Stimulated activated CD4-positive, alpha-beta T cell treated with anti-CD3 and anti-CD28 coated beads, Interleukin-4, amount 100 ng/mL, for 24 hours (primary cell): Measurements from ENCODE around the gene PRMT9.

Experiments used
- DNase-seq: peaks from one replicate; pipeline ENCODE4 v3.0.0-alpha.2; 2020

Gene PRMT9

DNA sequence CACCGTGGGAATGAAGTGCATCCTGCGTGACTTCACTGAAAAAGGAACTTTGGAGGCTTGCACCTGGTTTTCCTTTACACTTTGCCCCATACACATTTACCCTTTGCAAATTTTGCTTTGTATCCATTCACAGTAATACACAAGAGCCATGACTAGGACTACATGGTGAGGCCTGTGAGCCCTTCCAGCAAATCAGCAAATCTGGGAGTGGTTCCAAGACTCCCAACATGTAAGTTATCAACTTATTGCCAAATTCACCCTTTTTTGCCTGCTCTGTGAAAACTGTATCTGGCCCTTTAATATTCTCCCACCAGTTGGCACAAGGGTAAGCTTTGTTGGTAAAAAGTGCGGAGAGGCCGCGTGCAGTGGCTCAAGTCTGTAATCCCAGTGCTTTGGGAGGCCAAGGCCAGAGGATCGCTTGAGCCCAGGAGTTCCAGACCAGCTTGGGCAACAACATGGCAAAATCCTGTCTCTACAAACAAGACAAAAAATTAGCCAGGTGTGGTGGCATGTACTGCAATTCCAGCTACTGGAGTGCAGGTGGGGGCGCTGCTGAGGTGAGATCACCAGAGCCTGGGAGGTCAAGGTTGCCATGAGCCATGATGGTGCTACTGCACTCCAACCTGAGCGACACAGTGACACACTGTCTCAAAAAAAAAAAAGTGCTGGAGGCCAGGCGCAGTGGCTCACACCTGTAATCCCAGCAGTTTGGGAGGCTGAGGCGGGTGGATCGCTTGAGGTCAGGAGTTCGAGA, 5.0 kb downstream of the PRMT9 start:
- no peak for DNase-seq

DNA sequence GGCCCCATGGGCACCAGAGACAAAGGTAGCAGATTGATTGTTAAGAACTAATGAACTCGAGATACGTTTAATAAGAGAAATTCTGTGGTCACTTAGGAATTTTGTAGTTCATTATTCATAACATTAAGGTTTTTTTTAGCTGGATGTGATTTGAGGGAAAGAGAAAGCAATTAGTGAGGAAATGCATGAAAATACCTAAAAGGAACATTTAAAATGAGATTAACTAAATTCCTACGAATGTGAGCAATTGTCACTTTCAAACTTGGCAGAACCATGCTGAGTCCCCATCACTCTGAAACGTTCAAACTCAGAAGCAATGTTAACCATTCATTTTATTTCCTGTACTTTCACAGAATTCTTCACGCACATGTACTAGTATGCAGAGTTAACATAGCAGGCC, 5.9 kb downstream of the PRMT9 start:
- no peak for DNase-seq

DNA sequence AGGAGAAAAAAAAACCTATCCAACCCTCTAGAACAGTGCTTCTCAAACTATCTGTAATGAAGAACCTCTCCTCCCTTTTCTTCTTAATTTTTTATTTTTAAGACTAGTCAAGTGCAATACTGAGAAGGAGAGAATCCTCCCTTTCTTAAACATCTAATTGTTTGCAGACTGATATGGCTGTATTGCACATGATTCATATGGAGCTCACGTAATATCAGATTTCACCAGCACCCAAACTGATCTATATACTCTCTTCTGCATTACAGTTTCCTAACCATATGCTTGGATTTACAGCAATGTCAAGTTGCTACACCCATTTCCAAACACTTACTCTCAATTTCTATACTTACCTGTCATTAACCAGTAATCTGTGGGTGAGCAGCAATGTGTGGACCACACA, 9.5 kb downstream of the PRMT9 start:
- no peak for DNase-seq

DNA sequence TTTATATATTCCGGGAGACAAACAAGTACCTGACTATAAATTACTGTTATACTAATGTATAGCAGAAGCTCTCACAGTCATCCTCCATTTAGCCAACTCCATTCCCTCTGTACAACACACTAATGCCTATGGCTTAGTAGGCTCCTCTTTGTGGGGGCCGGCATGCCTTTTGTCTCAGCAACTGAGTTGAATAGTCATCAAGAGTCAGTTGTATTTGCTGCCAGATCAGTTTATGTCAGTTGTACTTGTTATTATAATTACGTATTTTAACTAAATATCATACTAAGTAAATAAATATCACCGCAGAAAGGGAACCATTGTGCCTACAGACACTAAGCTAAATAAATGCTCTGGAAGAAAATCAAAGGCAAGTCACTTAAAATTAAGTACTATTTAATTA, 9.9 kb downstream of the PRMT9 start:
- no peak for DNase-seq

DNA sequence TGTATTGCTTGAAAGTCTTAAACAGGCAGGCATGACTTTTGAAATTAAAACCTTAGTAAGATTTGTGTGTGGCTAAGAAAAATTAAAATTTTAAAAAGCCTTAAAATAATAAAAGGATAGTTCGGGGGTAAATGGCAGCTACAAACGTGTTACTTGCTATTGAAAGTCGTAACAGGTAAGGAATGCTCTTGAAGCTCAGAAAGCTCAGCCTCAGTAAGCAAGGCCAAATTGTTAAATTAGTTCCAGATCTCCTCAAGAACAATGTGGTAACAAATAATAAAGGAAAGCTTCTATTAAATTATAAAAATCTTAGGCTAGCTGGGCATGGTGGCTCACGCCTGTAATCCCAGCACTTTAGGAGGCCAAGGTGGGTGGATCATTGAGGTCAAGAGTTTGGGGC, 25.5 kb downstream of the PRMT9 start:
- DNase-seq, result no peak

DNA sequence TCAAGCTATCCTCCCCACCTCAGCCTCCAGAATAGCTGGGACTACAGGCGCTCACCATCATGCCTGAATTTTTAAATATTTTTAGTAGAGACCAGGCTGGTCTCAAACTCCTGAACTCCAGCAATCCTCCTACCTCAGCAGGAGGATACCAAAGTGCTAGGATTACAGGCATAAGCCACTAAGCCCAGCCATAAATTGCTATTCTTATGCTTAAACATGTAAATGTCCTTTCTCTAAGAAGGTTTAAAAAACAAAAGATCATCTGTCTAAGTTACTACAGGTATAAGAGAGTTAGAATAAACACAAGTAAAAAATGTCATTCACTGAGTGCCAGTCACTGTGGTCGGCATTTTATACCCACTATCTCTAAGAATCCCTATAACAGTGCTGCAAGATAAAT, 28.3 kb downstream of the PRMT9 start:
- DNase-seq, result no peak

DNA sequence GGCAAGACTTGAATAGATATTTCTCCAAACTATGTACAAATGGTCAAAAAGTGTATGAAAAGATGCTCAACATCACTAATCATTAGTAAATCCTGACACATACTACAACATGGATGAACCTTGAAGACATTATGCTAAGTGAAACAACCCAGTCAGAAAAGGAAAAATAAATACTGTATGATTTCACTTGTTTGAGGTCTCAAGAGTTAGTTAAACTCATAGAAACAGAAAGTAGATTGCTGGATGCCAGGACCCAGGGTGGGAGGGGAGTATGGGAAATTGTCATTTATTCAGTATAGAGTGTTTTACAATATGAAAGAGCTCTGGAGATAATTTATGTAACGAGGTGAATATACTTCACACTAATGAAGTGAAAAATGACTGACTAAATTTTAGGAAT, 32.4 kb downstream of the PRMT9 start:
- DNase-seq, result no peak

DNA sequence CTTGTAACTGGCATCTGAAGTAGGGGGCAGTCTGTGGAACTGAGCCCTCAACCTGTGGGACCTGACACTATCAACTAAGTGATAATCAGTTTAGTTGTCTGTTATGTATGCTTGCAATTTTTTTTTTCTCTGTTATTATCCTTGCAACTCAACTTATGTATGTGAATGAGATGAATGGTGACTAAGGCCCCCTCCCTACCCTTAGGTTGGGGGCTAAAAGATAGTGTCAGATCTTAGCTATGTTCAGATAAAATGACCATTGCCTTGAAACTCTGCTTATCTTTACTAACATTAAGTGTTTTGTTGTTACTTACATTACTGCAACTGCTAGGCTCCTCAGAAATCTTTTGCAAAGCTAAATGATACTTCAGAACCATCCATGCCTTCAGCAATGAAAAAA, 35.3 kb downstream of the PRMT9 start:
- no peak for DNase-seq

DNA sequence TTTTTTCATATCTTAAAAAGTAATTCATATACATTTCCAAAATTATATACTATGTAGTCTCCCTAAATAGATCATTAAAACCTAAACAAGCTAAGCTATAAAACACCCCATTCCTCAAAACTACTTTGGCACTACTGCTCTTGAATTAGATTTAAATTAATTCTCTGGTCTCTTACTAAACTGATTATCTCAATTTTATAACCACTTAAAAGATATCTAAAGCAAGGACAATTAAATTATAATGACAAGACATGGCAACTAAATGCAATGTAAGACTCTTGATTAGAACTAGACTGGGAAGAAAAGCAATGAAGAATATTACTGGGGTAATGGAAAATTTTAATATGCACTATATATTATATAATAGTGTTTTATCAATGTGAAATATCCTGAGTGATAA, 38.9 kb downstream of the PRMT9 start:
- no peak for DNase-seq

DNA sequence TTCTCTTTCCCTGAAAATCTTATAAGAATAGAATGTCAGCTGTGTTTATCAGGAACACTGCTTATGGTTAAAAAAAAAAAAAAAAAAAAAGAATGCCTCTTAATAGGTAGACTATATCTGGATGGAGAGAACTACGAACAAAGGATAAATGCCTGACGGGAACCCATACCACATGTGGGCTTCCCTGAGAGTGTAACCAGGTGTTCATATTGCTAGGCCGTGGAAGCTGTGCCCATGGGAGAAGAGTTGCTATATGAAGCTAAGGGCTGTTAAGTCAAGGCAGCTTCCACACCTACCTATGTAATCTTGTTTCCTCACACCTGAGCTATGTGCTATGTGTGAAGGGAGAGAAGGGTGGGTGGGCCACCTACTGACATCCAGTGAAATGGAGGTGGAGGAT, 39.5 kb downstream of the PRMT9 start:
- DNase-seq, result no peak

DNA sequence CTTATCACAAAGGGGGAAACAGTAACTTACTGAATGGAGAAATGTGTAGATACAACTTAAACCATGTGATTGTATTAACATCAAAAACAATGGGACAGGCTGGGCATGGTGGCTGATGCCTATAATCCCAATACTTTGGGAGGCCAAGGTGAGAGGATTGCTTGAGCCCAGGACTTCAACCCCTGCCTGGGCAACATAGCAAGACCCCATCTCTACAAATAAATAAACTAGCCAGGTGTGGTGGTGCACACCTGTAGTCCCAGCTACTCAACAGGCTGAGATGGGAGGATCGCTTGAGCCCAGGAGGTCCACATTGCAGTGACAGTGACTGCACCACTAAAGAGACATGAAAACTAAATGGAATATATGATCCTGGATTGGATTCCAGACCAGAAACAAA, 40.3 kb downstream of the PRMT9 start:
- no peak for DNase-seq

DNA sequence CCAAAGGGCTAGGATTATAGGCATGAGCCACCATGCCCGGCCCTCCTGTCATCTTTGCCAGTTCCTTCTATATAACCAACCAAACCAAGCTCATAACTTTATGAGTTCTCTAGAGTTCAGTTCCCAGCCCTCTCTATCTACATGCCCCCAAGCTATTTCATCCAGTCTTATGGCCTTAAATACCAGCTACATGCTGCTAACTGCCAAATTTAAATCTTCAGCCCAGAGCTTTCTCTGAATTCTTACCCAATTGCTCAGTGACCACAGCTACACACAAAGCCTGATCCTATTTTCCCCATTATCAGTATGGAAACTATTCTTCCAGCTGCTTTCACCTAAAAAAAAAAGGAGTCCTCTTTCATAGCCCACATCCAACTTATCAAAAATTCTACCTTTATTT, 43.6 kb downstream of the PRMT9 start:
- no peak for DNase-seq

DNA sequence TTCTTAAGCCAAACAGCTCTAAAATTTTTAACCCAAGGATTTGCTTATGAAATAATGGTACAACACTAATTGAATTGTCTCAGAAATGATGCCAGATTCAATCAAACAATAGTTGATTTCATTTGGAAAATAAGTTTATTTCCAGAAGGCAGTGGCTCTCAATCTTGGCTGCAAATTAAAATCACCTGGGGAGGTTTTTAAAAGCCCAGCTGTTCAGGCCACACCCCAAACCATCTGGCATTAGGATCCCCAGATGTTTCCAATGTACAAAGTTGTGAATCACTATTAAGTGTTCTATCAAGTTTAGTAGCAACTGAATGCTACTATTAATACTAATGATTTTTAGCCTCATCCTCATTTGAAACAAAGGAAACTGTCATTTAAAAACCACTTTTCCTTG, 44.6 kb downstream of the PRMT9 start:
- no peak for DNase-seq

DNA sequence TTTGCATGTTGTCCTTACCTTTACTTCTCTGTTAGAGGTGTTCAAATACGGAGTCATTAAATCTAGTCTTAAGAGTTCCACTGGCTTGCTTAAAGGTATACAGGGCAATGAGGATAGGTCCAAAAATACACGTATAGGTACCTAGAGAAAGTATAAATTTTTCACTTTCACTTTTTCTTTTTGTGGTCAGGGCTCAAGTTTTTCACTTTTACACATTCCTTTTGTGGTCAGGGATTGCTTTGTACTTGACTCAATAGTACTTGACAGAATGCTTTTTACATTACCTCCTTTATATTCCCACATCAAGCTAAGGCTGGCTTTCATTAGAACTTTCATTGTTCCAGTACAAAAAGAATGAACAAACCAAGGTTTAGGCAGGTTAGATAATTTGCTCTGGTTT, 45.0 kb downstream of the PRMT9 start:
- DNase-seq, result no peak

DNA sequence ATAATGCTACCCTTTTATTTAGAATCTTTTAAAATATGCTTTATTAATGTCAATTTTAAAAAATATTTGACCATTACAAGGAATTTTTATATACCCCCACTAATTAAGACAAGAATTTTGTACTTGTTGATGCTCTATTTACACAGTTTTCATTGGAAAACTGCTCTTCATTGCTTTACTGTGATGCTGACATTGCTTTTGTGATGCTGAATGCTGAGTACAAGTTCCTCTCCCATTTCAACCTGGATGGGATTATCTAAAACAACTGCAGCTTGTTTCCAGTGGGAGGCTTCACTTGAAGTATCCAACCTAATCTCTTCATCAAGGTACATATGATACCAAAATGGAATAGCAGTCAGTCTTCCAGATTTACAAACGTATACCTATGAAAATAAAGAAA, 45.6 kb downstream of the PRMT9 start:
- DNase-seq, result no peak

DNA sequence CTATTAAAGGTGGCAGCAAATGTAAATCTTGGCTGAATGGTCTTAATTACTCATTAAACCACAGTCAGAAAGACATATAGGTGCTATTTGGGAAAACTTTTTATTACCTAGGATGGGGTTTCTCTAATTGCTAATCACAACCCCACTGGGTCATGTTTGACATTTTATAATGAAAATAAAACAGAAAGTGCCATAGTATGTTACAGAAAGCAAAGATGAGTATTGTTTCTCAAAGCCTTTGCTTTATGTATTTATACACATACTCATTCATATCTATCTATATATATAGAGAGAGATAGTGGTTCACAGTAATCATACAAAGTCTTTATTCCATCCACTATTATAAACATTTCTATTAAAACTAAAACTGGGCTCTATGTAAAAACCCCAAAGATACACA, 48.6 kb downstream of the PRMT9 start:
- DNase-seq, result no peak

DNA sequence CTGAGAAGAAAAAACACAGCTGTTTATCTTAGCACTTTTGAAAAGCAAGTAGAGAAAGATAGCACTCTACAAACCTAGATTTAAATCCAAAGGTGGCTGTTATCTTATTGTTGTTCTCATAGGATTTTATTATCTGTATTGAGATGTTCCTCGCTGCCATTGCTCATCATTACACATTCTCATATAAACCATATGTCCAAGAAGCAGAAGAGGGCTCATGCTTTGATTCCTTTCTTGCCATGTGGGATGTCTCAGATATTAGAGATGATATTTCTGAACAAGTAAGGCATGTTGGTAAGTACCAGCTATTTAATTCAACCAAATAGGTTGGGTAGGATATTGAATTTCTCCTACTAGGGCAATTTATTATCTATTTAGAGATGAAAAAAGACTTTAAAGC, 50.3 kb downstream of the PRMT9 start:
- DNase-seq, result no peak

DNA sequence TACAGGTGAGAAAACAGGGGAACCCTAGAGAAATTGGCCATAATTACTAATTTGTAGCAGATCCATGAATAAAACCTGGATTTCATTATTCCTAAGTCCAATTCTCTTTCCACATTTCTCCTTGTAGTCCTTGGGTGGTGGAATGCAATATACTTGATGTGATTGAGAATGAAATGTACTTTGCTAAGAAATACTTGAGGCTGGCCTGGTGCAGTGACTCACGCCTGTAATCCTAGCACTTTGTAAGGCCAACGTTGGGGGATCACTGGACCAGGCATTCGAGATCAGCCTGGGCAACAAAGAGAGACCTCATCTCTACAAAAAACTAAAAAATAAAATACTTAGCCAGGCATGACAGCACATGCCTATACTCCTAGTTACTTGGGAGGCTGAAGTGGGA, 50.9 kb downstream of the PRMT9 start:
- DNase-seq, result no peak

DNA sequence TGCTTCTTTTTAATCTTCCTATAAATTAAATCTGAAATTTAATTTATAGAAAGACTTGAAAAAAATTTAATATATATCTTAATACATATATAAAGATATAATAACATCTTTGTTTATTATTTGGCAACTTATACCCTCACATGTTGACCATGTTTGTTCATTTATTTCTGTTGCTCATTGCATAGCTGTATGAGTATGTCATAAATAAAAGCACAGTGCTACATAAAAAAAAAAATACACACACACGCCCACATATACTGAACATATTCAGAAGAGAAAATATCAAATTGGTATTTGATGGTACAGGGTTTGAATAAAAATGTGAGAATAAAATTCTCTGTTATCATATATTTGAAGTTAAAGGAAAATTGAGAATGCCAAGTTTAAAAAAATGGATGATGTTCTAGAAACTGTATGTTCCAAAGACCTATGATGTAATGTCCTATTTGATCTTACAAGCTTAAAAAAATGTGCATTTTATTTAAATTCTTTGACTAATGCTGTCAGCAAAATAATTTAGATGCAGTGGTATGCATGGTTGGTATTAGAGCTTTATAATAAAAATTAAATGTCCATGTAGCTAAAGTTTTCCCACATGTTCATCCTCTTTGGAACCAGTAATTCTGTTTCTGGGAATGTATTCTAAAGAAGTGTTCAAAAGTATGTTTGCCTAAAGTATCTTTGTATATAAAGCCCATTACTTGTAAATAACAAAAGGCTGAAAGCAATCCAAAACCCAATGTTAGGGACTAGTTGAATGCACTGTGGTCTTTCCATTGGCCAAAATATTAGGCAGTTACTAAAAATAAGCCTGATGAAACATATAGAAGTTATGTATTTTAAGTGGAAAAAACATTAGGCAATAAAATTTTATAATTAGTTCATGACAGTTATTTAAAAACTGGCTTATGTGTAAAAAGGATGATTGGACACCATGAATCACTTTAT, 53.9 kb downstream of the PRMT9 start:
- no peak for DNase-seq

DNA sequence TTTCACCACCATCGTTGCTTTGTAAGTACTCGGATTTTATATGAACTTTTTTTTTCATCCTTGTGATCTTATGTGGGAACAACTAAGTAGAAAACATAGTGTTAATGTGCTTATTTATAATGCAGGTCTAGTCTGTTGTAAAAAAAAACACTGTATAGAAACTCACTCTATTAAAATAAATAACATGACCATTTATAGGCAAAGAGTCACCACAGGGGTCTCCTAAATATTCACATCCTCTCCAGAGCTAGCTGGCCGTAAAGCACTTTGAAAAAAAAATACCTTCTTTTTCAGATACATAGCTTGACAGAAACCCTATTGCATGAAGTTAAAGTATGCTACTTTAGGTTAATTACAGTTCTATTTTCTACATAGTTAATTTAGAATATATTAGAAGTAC, 55.5 kb downstream of the PRMT9 start:
- DNase-seq, result no peak

DNA sequence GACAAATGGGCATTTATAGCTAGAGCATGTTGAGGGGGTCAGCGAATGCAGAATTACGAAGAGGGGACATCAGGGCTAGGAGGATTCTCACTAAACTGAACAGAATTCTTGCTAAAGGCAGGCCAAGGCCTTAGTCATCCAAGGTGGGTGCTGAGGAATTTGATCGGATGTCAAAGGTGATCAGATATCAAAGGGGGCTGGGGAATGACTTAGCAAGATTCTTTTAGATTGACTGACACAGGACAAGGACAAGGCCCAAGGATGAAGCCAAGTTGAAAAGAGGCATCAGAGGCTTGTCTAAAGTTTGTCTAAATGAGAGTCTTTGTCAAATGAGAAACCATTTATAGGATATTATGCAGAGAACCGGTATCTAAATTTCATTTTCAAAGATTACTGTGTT, 57.1 kb downstream of the PRMT9 start:
- DNase-seq, result no peak

DNA sequence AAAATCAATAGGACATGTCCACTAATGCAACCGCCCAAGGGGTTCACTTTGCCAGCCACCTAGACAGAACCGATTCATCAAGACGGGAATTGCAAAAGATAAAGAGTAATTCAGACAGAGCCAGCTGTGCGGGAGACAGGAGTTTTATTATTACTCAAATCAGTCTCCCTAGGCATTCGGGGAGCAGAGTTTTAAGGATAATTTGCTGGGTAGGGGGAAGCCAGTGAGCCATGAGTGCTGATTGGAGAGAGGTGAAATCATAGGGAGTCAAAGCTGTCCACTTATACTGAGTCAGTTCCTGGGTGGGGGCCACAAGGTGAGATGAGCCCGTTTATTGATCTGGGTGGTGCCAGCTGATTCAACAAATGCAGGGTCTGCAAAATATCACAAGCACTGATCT, 58.2 kb downstream of the PRMT9 start:
- DNase-seq, result no peak

DNA sequence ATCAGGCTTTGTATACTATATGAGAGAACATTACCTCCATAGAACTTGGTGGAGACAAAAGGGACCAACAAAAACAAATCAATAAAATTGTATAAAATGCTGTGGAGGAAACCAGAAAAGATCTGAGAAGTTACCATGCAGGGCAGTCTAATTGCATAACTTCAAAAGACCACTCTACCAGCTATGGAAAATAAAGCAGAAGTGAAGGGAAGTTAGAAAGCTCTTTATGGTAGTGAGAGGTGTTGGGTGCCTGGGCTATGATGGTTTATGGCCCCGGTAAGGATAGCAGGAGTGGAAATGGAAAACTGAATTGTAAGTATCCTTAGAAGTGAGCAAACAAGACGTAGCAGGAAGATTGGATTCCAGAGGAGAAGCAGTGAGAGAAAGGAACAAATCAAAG, 63.6 kb downstream of the PRMT9 start:
- no peak for DNase-seq
